Hepatocyte (in vitro differentiated cells): ENCODE data around the gene DNAH17.

Experiments
- CTCF ChIP-seq: fragments of 200-600 bp; sonication (generic); IDR thresholded peaks from 2 replicates; pipeline ENCODE4 v1.5.1; 2016; ENCODE audit warnings: antibody characterized with exemption, mild to moderate bottlenecking; ENCODE audit not compliant: poor library complexity
- EZH2phosphoT487 ChIP-seq: fragments of 200-600 bp; sonication (generic); IDR thresholded peaks from one replicate; pipeline ENCODE4 v1.6.1; 2018; ENCODE audit warnings: antibody characterized with exemption, mild to moderate bottlenecking, low read depth, moderate library complexity; ENCODE audit not compliant: unreplicated experiment, severe bottlenecking

- TF ChIP-seq CTCF, result no peak
- no peak for TF ChIP-seq EZH2phosphoT487
Measured at GRCh38 chr17:78568494-78569115, 8.6 kb downstream of the DNAH17 start.
